Fibroblast of lung (primary cell): Measurements from ENCODE around the gene IRAK3. TPM values are rescaled to one million over a fixed set of nuclear protein-coding genes. Genes with fewer than 3 reads are reported as not detected.
"Not testable (repeated sequence)": the region's sequence is repeated elsewhere in the genome, so short reads cannot be mapped to it uniquely, and the experiment has no call there.

Experiments used
- DNase-seq, 2 donors: peaks; one replicate each; pipeline versions ENCODE4 v3.0.0 to v3.0.0-alpha.2; 2010; ENCODE audit warnings: low read depth in 2 of 2
- H2AFZ ChIP-seq: 2 replicates; pipeline ENCODE4 v1.5.1; 2012; ENCODE audit warnings: low read length, control low read depth, inconsistent platforms
- H3K27ac ChIP-seq: 2 replicates; pipeline ENCODE4 v1.5.1; 2011; ENCODE audit warnings: low read length, control low read depth; ENCODE audit not compliant: insufficient read depth
- H3K27me3 ChIP-seq: 2 replicates; pipeline ENCODE4 v1.5.1; 2011; ENCODE audit warnings: mild to moderate bottlenecking, low read length; ENCODE audit not compliant: control insufficient read depth, insufficient read depth
- H3K36me3 ChIP-seq: 2 replicates; pipeline ENCODE4 v1.5.1; 2011; ENCODE audit warnings: low read length; ENCODE audit not compliant: control insufficient read depth, insufficient read depth
- H3K4me1 ChIP-seq: 2 replicates; pipeline ENCODE4 v1.5.1; 2011; ENCODE audit warnings: low read length; ENCODE audit not compliant: control insufficient read depth, insufficient read depth; ENCODE audit errors: extremely low read depth
- H3K4me2 ChIP-seq: 2 replicates; pipeline ENCODE4 v1.5.1; 2011; ENCODE audit warnings: low read length, control low read depth; ENCODE audit not compliant: insufficient read depth; ENCODE audit errors: extremely low read depth
- H3K4me3 ChIP-seq, 4 experiments: fragments of 200-600 bp in 1 of 4; sonication (generic) in 1 of 4; replicated peaks in 1 of 4; 2 replicates each; pipeline ENCODE4 v1.5.1; 2011 to 2016; ENCODE audit warnings: low read length in 4 of 4, low read depth in 3 of 4, mild to moderate bottlenecking in 3 of 4, control low read depth in 2 of 4, inconsistent platforms in 1 of 4, mixed read lengths in 1 of 4; ENCODE audit not compliant: insufficient read depth in 1 of 4; ENCODE audit errors: control extremely low read depth in 1 of 4
- H3K79me2 ChIP-seq: 2 replicates; pipeline ENCODE4 v1.5.1; 2012; ENCODE audit warnings: mild to moderate bottlenecking, low read length, inconsistent platforms; ENCODE audit not compliant: control insufficient read depth, insufficient read depth
- H3K9ac ChIP-seq: 2 replicates; pipeline ENCODE4 v1.5.1; 2011; ENCODE audit warnings: mild to moderate bottlenecking, low read length, control low read depth; ENCODE audit not compliant: insufficient read depth
- H3K9me3 ChIP-seq: 2 replicates; pipeline ENCODE4 v1.5.1; 2012; ENCODE audit warnings: low read depth, low read length; ENCODE audit not compliant: control insufficient read depth, insufficient read depth
- H4K20me1 ChIP-seq: 2 replicates; pipeline ENCODE4 v1.5.1; 2011; ENCODE audit warnings: low read length; ENCODE audit not compliant: control insufficient read depth, insufficient read depth; ENCODE audit errors: extremely low read depth
- CTCF ChIP-seq, 2 donors: IDR thresholded peaks in 1 of 2; conservative IDR thresholded peaks in 1 of 2; 1 replicate in 1 of 2; 2 replicates in 1 of 2; pipeline ENCODE4 v1.5.1; 2011 to 2012; ENCODE audit warnings: low read length in 2 of 2, control low read depth in 1 of 2, inconsistent platforms in 1 of 2, low read depth in 1 of 2, mild to moderate bottlenecking in 1 of 2
- EZH2 ChIP-seq: IDR thresholded peaks from 2 replicates; pipeline ENCODE4 v1.5.1; 2012; ENCODE audit warnings: low read length, control low read depth, mild to moderate bottlenecking; ENCODE audit errors: missing control alignments
- polyA plus RNA-seq, 2 donors: library from polyadenylated mRNA; depleted of rRNA in 1 of 2; stranded (reverse) in 1 of 2; unstranded in 1 of 2; fragments of >200 nt; gene quantifications; 2 replicates each; pipeline ENCODE4 v1.2.1, GENCODE V29; 2011 to 2012; ENCODE audit warnings: missing spikeins in 1 of 2
- total RNA-seq: library from RNA; depleted of rRNA; stranded (reverse); fragments of >200 nt; gene quantifications from 2 replicates; pipeline ENCODE4 v1.2.1, GENCODE V29; 2014

The IRAK3 gene
- total and polyA plus RNA-seq, 2 donors (not counting 1 experiment from before 2014, with no cell fraction given), result 3.2 to 11.1 TPM

DNA sequence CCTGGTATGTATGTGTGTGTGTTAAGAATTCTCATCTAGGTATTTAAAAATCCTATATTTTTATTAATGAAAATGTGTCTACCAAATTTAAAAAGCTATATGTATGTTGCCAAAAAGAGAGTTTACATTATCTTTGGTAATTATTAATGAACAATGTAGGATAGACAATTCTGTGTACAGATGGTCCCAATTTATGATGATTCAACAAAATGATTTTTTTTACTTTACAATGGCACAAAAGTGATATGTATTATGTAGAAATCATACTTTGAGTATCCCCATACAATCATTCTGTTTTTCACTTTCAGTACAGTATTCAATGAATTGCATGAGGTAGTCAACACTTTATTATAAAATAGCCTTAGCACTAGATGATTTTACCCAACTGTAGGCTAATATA lies 39.4 kb downstream of the IRAK3 start:
- H2AFZ ChIP-seq, result no peak overlapping the region
- H4K20me1 ChIP-seq, result no peaks in the 10 kb centered on the region
- no peaks in the 10 kb centered on the region for H3K36me3 ChIP-seq
- no peaks in the 10 kb centered on the region for H3K4me1 ChIP-seq
- no peak overlapping the region for H3K4me2 ChIP-seq
- H3K27me3 ChIP-seq, result no peaks in the 10 kb centered on the region
- no peak overlapping the region for H3K9ac ChIP-seq
- DNase-seq, result no peak
- no peak overlapping the region for H3K4me3 ChIP-seq
- no peak overlapping the region for H3K27ac ChIP-seq
- TF ChIP-seq EZH2 (no peak), CTCF (conservative IDR thresholded peaks at IDR 0.05 in 1 of 2, IDR thresholded peaks at IDR 0.05 in 1 of 2; ENCODE audit: low read depth in 1 of 2, low read length in 2 of 2) (no peak)
- no peaks in the 10 kb centered on the region for H3K9me3 ChIP-seq
- H3K79me2 ChIP-seq, result no peaks in the 10 kb centered on the region

GRCh38 chr12:66232263-66232662 lies 43.2 kb downstream of the IRAK3 start:
- no peak for DNase-seq
- TF ChIP-seq EZH2, result no peak
- TF ChIP-seq CTCF (conservative IDR thresholded peaks at IDR 0.05 in 1 of 2, IDR thresholded peaks at IDR 0.05 in 1 of 2; ENCODE audit: low read depth in 1 of 2, low read length in 2 of 2), result no peak

DNA sequence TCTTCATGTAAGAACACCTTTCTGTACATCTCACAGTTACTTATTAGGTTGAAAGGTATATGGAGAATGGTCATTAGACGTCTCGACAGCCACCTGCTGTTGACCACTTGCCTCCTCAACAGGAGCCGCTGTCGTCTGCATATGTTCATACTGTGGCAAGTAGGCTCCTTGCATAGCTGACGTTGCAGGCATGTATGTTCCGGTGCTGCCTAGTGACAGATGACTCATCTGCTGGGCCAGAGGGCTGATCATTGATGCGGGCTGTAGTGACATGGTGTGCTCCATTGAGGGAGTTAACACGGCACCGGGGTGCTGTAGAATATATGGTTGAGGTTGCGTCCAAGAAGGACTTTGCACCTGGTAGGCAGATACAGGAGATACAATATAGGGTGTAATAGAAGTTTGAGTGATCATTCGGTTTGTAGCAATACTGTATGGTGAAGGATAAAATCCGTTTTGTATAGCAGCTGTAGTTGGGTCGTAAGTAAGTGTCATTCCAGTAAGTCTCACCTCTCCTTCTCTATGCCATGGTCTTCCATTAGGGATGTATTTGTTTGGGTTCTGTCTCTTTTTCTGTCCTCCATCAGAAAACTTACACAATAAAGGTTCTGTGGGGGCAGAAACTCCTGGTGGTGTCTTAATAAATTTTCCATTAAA lies 45.2 kb downstream of the IRAK3 start:
- not testable (repeated sequence) for H3K9me3 ChIP-seq, H3K79me2 ChIP-seq, H3K9ac ChIP-seq, H3K4me1 ChIP-seq, H4K20me1 ChIP-seq, H3K27me3 ChIP-seq, H3K4me2 ChIP-seq, H3K4me3 ChIP-seq, H2AFZ ChIP-seq, H3K36me3 ChIP-seq, H3K27ac ChIP-seq
- peak in 1 of 2 donors; percentile 11 for DNase-seq

More at GRCh38 chr12:66232263-66232662, 43.2 kb downstream of the IRAK3 start:
- Histone ChIP-seq H3K79me2 (no peaks in the 10 kb centered on the region), H3K27me3 (no peaks in the 10 kb centered on the region), H3K9ac (no peak overlapping the region), H3K4me3 (no peak overlapping the region), H3K4me2 (no peak overlapping the region), H2AFZ (no peak overlapping the region), H3K4me1 (no peaks in the 10 kb centered on the region), H3K27ac (no peak overlapping the region), H3K36me3 (no peaks in the 10 kb centered on the region), H3K9me3 (no peaks in the 10 kb centered on the region), H4K20me1 (no peaks in the 10 kb centered on the region)

GRCh38 chr12:66234773-66235625 lies 46.0 kb downstream of the IRAK3 start:
- not testable (repeated sequence) for H3K27ac ChIP-seq, H3K9me3 ChIP-seq, H4K20me1 ChIP-seq, H3K4me1 ChIP-seq, H3K79me2 ChIP-seq, H3K27me3 ChIP-seq, H3K36me3 ChIP-seq
- H3K4me3 ChIP-seq, result peak overlapping the region; percentile 24 to 77 (median 50)
- H2AFZ ChIP-seq, result peak overlapping the region; percentile 6
- peak overlapping the region; percentile 76 for H3K4me2 ChIP-seq
- peak overlapping the region; percentile 14 for H3K9ac ChIP-seq
- DNase-seq, result peak; percentile 55 to 58
